Measurements from ENCODE around the gene STEAP1B.

DNA sequence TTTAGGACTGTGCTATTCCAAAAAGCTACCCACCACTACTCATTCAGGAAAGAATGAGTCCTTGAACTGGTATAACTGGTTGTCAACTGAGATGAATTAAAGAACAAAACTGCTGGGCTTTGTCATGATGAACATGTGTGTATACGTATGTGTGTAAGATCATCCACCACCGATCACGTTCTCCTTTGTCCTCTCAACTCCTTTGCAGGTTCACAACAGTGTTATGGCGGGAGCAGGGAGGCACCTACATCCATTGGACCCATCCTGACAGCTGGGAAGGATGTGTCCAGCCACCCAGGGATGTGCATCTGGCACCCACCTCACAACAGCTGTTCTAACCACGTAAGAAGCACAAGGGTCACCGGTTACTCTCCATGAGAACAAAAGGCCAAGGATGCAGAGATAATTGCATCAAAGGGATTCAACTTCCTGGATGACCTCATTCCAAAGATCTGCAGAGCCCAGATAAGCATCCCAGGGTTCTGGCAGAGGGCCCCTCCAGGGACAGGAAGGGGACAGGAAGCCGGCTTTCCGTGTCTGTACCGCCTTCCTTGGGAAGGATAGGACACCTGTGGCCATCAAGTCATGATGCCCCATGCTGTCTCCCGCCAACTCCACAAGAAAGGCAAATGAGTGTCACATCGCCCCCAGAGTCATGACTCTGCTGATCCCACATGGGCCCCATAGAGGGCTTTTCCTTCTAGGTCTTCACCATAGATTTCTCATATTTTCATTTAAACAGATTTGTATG, 66.1 kb downstream of the STEAP1B start:
- TF ChIP-seq, protein P1, sequence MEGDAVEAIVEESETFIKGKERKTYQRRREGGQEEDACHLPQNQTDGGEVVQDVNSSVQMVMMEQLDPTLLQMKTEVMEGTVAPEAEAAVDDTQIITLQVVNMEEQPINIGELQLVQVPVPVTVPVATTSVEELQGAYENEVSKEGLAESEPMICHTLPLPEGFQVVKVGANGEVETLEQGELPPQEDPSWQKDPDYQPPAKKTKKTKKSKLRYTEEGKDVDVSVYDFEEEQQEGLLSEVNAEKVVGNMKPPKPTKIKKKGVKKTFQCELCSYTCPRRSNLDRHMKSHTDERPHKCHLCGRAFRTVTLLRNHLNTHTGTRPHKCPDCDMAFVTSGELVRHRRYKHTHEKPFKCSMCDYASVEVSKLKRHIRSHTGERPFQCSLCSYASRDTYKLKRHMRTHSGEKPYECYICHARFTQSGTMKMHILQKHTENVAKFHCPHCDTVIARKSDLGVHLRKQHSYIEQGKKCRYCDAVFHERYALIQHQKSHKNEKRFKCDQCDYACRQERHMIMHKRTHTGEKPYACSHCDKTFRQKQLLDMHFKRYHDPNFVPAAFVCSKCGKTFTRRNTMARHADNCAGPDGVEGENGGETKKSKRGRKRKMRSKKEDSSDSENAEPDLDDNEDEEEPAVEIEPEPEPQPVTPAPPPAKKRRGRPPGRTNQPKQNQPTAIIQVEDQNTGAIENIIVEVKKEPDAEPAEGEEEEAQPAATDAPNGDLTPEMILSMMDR (IDR thresholded peaks at IDR 0.05) = peak; percentile 43
- TF ChIP-seq POLR2AphosphoS5 (IDR thresholded peaks at IDR 0.05; ENCODE audit: low read depth, low read length) (no peak), FOXM1 (IDR thresholded peaks at IDR 0.05; ENCODE audit: low read depth) (no peak), RAD21 (IDR thresholded peaks at IDR 0.05; ENCODE audit: low read length) (no peak), EZH2phosphoT487 (IDR thresholded peaks at IDR 0.05; ENCODE audit: borderline replicate concordance, low read depth) (no peak), EP300 (IDR thresholded peaks at IDR 0.05; ENCODE audit: borderline replicate concordance in 1 of 2, low read depth in 1 of 2, low read length in 1 of 2) (peak in 1 of 2 experiments; percentile 34; a peak in 1 of 4 replicates), MXI1 (IDR thresholded peaks at IDR 0.05; ENCODE audit: low read depth, low read length) (no peak), TCF12 (IDR thresholded peaks at IDR 0.05) (peak; percentile 65)
